HUDEP-2 (cell line): ENCODE measurements around the gene ISM1.

Experiments
- DNase-seq, 76 experiments: peaks; one replicate each; lab custom pipeline; 2025; ENCODE audit not compliant: unreplicated experiment in 76 of 76; lab: John Stamatoyannopoulos, UW

Gene ISM1

DNA sequence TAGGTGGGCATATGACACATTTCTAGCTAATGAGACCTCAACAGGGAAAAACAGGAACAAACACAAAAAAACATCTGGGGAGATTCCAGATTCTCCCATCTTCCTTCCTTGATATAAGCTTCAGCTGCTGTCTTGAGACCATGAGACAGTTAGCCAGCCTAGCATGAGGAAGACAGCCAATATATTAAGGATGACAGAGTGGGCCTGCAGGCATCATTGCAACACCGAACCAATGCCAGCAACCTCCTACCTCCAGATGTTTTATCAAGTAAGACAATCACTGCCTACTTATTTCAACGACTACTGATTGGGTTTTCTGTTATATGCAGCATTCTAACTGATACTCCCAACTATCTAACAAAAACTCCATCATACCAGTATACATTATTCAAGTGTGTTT lies 119.0 kb downstream of the ISM1 start:
- DNase-seq, result no peak

DNA sequence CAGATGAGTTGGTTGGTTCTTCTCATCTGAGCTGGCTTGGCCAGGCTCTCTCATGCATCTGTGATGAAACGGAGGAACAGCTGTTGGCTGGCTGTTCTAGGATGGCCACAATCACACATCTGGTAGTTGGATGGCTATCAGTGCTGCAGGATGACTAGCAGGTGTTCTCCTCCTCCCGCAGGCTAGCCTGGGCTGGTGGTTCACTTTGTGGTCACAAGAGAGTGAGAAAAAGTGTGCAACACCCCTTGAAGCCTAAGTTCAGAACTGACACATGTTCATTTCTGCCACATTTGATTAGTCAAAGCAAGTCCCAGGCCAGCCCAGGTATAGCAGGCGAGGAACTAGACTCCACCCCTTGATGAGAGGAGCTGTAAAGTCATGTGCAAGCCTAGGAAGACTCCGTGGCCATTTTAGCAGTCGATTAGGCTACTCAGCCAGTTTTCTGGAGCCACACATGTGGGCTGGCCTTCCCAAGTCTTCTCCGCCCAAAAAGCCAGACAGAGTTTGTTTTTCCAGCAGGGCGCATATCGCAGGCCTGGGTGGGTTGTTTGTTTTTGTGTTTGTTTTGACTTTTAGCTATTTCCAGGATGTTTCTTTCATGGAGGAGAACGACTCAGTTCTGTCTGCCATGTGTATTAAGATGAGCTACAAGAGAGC lies 120.8 kb downstream of the ISM1 start:
- DNase-seq, result no peak

DNA sequence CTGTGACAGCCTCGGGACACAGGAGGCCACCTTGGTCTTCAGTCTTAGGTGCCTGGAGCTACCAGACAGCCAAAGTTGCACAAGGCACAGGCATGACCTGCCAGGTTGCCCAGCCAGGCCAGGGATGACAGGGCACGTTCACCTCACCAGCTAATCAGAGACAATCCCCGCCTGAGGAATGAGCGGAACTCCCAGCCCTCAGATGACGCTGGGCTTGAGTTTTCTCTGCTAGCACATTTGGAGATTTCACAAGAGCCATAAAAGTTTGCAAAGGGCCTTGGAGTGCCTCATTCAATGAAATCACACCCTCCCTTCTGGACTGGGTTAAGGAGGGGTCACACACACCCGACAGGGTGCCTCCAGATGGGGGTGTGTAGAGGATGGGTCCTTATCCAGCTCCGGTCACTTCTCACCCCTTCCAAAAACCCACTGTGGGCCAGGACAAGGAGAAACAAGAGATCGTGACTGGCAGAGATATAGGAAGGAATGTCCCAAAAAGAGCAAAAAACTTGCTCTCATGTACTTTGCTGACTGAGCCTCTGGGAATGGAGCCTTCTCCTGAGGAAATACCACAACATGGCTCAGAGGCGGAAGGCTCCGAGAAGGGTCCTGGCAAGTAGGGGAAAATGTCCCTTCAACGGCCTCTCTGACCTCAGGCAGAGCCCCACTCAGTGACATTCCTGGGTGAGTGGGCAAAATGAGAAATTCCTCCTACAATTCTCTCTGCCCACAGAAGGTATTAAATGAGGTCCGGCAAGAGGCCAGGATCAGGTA lies 121.6 kb downstream of the ISM1 start:
- DNase-seq, result no peak

DNA sequence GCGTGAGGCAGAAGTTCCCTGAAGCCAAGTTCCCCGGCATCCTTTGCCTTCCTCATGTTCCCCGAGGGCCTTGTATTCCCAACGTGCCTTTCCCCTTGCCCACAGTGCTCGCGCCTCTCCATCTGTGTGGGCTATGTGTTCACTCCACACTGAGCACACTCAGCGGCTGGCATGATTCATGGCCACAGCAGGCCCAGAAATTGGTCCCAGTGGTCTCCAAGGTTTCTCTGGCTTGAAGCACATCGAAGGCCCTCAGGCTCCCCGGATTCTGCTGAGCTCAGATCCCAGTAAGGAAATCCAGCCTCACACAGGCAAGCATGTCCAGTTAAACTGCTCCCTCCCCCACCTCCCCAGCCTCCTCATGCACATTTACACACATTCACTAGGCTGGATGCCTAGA lies 123.6 kb downstream of the ISM1 start:
- DNase-seq, result no peak

DNA sequence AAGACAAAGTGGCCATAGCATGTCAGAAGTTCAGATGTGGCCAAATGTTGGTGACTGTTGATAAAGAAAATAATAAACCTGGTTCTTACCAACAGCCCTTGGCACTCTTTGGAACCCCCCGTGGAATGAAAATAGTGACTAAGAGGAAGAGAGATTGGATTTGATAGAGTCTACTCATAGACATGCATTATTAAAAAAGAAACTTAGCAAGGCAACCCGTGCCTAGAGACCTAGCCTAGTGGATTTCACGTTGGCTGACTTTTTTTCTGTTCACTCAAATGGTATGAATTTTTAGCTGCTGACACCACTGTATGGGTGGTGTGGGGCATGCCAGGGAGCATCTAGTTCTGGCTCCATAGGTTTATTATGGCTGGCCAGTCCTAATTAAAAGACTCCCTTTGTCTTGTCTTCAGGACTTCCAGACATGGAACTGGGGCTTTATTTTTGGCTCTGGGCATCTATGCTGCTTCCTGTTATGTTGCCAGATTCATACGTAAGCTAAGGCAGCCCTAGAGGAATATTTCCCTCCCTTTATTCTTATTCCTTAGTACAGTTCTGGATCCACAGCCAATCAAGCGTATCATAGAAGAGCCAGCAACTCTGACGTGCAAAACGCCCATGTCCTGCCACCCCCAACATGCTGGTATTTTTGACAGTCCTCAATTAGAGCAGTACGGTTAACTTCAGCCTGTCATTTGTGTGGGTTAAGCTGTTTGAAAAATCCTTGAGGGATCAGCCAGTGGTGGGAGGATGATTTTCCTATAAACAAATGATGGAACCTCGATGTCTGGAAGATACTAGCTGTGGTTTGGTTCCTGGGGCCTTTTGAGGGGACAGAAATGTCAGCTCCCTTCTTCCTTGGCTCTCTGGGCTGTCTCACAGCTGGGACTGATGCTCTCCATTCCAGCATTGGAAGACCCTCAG lies 127.5 kb downstream of the ISM1 start:
- DNase-seq, result no peak

DNA sequence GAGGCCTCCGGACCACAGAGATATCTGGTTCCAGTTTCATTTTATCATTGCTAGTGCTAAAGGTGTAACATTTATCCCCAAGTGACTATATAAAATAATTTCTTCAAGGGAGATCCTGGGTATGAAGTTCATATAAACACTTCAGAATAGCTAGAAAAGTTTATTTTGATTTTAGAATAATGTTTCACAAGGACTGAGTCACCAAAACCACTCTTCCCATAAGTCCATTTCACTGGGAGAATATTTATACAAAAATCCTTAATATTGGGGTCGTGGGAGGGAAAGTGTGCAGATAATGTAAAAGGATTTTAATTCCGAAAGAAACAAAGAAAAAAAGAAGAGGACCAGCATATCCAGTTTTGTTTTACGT lies 128.1 kb downstream of the ISM1 start:
- DNase-seq, result no peak
